IMR-90 (cell line): ENCODE results near the gene ZNF593OS. TPM values are rescaled to one million over a fixed set of nuclear protein-coding genes. Genes with fewer than 3 reads are reported as not detected.

Source experiments
- ATAC-seq: fragments of 200-7000 bp; cut with Tn5 transposase; 2 replicates; pipeline ENCODE4 v1.9.1; 2020; ENCODE audit warnings: low read depth, mild to moderate bottlenecking, moderate library complexity
- BruUV-seq: library from RNA; stranded (reverse); fragments of 400-500 nt; replicated peaks from 2 replicates; lab custom pipeline; 2021; lab: Mats Ljungman, UMichigan
- CTCF ChIA-PET: fragments of 300-600 bp; formaldehyde crosslinking; extraction: SDS; loops from one replicate; lab custom pipeline; 2021; ENCODE audit warnings: antibody characterized with exemption; lab: Yijun Ruan, JAX
- POLR2A ChIA-PET: fragments of 300-600 bp; sonication (Branson Sonifier 250); formaldehyde crosslinking; loops from one replicate; lab custom pipeline; 2022; ENCODE audit warnings: antibody characterized with exemption; ENCODE audit not compliant: unreplicated experiment; lab: Charles Lee
- DNase-seq: peaks from one replicate; pipeline ENCODE4 v3.0.0; 2013
- H2AFZ ChIP-seq: replicated peaks from 2 replicates; pipeline ENCODE3; 2013; ENCODE audit warnings: low read length, mild to moderate bottlenecking; ENCODE audit not compliant: poor library complexity
- H2AK5ac ChIP-seq: 2 replicates; pipeline ENCODE4 v1.6.1; 2013; ENCODE audit warnings: low read depth, low read length, inconsistent platforms
- H2AK9ac ChIP-seq: replicated peaks from 2 replicates; pipeline ENCODE3; 2013; ENCODE audit warnings: mild to moderate bottlenecking, low read depth, low read length, moderate library complexity; ENCODE audit not compliant: poor library complexity
- H2BK120ac ChIP-seq: 2 replicates; pipeline ENCODE4 v1.6.1; 2013; ENCODE audit warnings: low read depth, low read length, inconsistent platforms
- H2BK15ac ChIP-seq: 3 replicates; pipeline ENCODE4 v1.6.1; 2013; ENCODE audit warnings: low read depth, low read length, inconsistent platforms
- H2BK20ac ChIP-seq: 2 replicates; pipeline ENCODE4 v1.6.1; 2013; ENCODE audit warnings: low read depth, mild to moderate bottlenecking, inconsistent platforms, low read length, moderate library complexity
- H2BK5ac ChIP-seq: 2 replicates; pipeline ENCODE4 v1.6.1; 2013; ENCODE audit warnings: mild to moderate bottlenecking, low read depth, low read length, inconsistent platforms; ENCODE audit not compliant: poor library complexity, severe bottlenecking
- H3K14ac ChIP-seq: replicated peaks from 2 replicates; pipeline ENCODE4 v1.6.1; 2013; ENCODE audit warnings: low read depth, low read length, inconsistent platforms
- H3K18ac ChIP-seq: 2 replicates; pipeline ENCODE4 v1.6.1; 2013; ENCODE audit warnings: low read depth, low read length, control low read depth
- H3K23ac ChIP-seq: 2 replicates; pipeline ENCODE4 v1.6.1; 2013; ENCODE audit warnings: low read depth, low read length, inconsistent platforms
- H3K27ac ChIP-seq: 2 replicates; pipeline ENCODE4 v1.5.1; 2013; ENCODE audit warnings: mild to moderate bottlenecking, control low read depth, low read length; ENCODE audit not compliant: insufficient read depth
- H3K27me3 ChIP-seq: 2 replicates; pipeline ENCODE4 v1.6.1; 2013; ENCODE audit warnings: low read length; ENCODE audit not compliant: control insufficient read depth, insufficient read depth
- H3K36me3 ChIP-seq: 2 replicates; pipeline ENCODE4 v1.6.1; 2013; ENCODE audit warnings: low read length, mixed read lengths; ENCODE audit not compliant: control insufficient read depth, insufficient read depth
- H3K4ac ChIP-seq: 2 replicates; pipeline ENCODE4 v1.6.1; 2013; ENCODE audit warnings: low read depth, low read length, inconsistent platforms
- H3K4me1 ChIP-seq: 2 replicates; pipeline ENCODE4 v1.6.1; 2013; ENCODE audit warnings: low read length, mixed read lengths; ENCODE audit not compliant: control insufficient read depth, insufficient read depth
- H3K4me2 ChIP-seq: 2 replicates; pipeline ENCODE4 v1.6.1; 2013; ENCODE audit warnings: low read depth, mild to moderate bottlenecking, control low read depth, low read length, moderate library complexity
- H3K4me3 ChIP-seq: 2 replicates; pipeline ENCODE4 v1.5.1; 2013; ENCODE audit warnings: low read depth, mild to moderate bottlenecking, control low read depth, low read length, moderate library complexity; ENCODE audit not compliant: insufficient read depth
- H3K56ac ChIP-seq: 2 replicates; pipeline ENCODE4 v1.6.1; 2013; ENCODE audit warnings: low read length, inconsistent platforms; ENCODE audit not compliant: insufficient read depth; ENCODE audit errors: extremely low read depth
- H3K79me1 ChIP-seq, 2 experiments: 2 replicates each; pipeline ENCODE4 v1.6.1; 2013; ENCODE audit warnings: low read length in 2 of 2, inconsistent platforms in 1 of 2, low read depth in 1 of 2
- H3K9ac ChIP-seq: 2 replicates; pipeline ENCODE4 v1.6.1; 2013; ENCODE audit warnings: low read depth, low read length, control low read depth
- H3K9me1 ChIP-seq: 2 replicates; pipeline ENCODE4 v1.6.1; 2013; ENCODE audit warnings: low read length, inconsistent platforms; ENCODE audit not compliant: insufficient read depth
- H3K9me3 ChIP-seq: 2 replicates; pipeline ENCODE4 v1.6.1; 2013; ENCODE audit warnings: low read length; ENCODE audit not compliant: control insufficient read depth, insufficient read depth
- H4K20me1 ChIP-seq: 2 replicates; pipeline ENCODE4 v1.6.1; 2013; ENCODE audit warnings: low read length, inconsistent platforms; ENCODE audit not compliant: insufficient read depth
- H4K5ac ChIP-seq: 2 replicates; pipeline ENCODE4 v1.6.1; 2013; ENCODE audit warnings: mild to moderate bottlenecking, low read depth, low read length, control low read depth
- H4K8ac ChIP-seq, 2 experiments: 2 replicates each; pipeline ENCODE4 v1.6.1; 2013; ENCODE audit warnings: low read depth in 2 of 2, low read length in 2 of 2, control low read depth in 1 of 2, inconsistent platforms in 1 of 2
- H4K91ac ChIP-seq: 2 replicates; pipeline ENCODE4 v1.6.1; 2013; ENCODE audit warnings: low read depth, low read length, inconsistent platforms; ENCODE audit not compliant: insufficient read depth
- CEBPB ChIP-seq: IDR thresholded peaks from 2 replicates; pipeline ENCODE4 v1.6.1; 2012; ENCODE audit warnings: low read depth, low read length, improper control_type of control experiment
- MAZ ChIP-seq: IDR thresholded peaks from 2 replicates; pipeline ENCODE4 v1.6.1; 2012; ENCODE audit warnings: low read depth, mild to moderate bottlenecking, low read length, improper control_type of control experiment, moderate library complexity, borderline replicate concordance
- MXI1 ChIP-seq: IDR thresholded peaks from 2 replicates; pipeline ENCODE4 v1.6.1; 2012; ENCODE audit warnings: low read depth, mild to moderate bottlenecking, low read length, moderate library complexity, borderline replicate concordance
- POLR2A ChIP-seq: IDR thresholded peaks from 2 replicates; pipeline ENCODE4 v1.6.1; 2012; ENCODE audit warnings: mild to moderate bottlenecking, low read depth, low read length
- WGBS, 2 experiments: methylation state at CpG; one replicate each; pipeline versions ENCODE4 v1.1.5 to v1.1.7; 2013; ENCODE audit warnings: missing lambda C conversion rate in 2 of 2; ENCODE audit not compliant: insufficient read length in 1 of 2; ENCODE audit errors: extremely low coverage in 2 of 2; 5-methylcytosine and 5-hydroxymethylcytosine counted together
- dilution Hi-C: fragments of 300-500 bp; cut with HindIII; formaldehyde crosslinking; loops from one replicate; pipeline ENCODE4 v1.14.3; 2018; ENCODE audit warnings: low sequenced_read_pairs; ENCODE audit not compliant: unreplicated experiment
- in situ Hi-C: fragments of 300-500 bp; cut with MboI; formaldehyde crosslinking; loops from 3 replicates; pipeline ENCODE4 v1.14.3; 2019; ENCODE audit warnings: low sequenced_read_pairs, inconsistent platforms, mixed read lengths
- intact Hi-C: fragments of 100-400 bp; cut with micrococcal nuclease; formaldehyde crosslinking; loops from 2 replicates; pipeline ENCODE4 v1.10.0; 2022
- polyA plus RNA-seq, 3 experiments: library from polyadenylated mRNA; depleted of rRNA; stranded (reverse); fragments of >200 nt; gene quantifications; 2 replicates each; pipeline ENCODE4 v1.2.3, GENCODE V29; 2012; ENCODE audit warnings: low replicate concordance in 1 of 3
- total RNA-seq: library from RNA; depleted of rRNA; stranded (reverse); fragments of >200 nt; gene quantifications from 2 replicates; pipeline ENCODE4 v1.2.3, GENCODE V29; 2012
- TF ChIP-seq, protein P1 (sequence below): fragments of 150-350 bp; IDR thresholded peaks from 2 replicates; pipeline ENCODE4 v1.6.1; 2016; ENCODE audit warnings: low read depth, mild to moderate bottlenecking, low read length, moderate library complexity, borderline replicate concordance
- TF ChIP-seq, protein P2 (sequence below): fragments of 150-350 bp; IDR thresholded peaks from 2 replicates; pipeline ENCODE4 v1.6.1; 2017; ENCODE audit warnings: mild to moderate bottlenecking, antibody characterized with exemption, low read length, low read depth

The ZNF593OS gene
- total and polyA plus RNA-seq, 2 of the 4 experiments (the other 2 are of a cell fraction), result not detected

DNA sequence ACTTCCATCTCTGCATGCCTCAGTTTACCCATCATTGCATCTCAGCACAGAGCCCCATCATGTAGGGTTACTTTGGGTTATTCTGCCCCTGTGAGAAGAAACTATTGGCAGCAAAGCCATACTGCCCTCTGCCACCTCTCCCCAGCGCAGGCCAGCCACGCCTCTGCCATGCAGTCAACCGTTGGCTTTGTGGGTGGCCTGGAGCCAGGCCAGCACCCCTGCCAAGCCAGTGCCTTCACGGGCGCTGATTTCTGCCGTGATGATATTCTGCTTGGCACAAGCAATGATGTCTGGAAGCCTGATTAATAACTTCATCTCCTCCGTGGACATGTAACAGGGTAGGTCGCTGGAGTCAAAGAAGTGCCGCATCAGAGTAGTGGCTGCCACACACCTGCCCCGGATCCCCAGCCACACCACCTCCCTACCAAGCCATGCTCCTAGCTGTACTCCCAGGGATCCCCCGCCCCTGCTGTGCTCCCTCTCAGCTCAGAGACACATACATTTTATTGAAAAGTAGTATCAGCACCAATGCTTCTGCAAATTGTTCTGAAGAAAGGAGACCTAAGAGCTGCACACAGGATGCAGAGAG, 47.4 kb upstream of the ZNF593OS start:
- DNase-seq, result no peak
- no peak overlapping the region for H2AK5ac ChIP-seq
- no peak overlapping the region for H2BK15ac ChIP-seq
- no peak overlapping the region for H3K9ac ChIP-seq
- no peak overlapping the region for H4K8ac ChIP-seq
- no peaks in the 10 kb centered on the region for H3K79me1 ChIP-seq
- WGBS, 2 experiments, result 57% methylated on average over 3 of the region's 11 CpGs; no CpG with 5 or more reads in 1 of the 2 experiments
- no peak overlapping the region for H3K4me2 ChIP-seq
- ChIA-PET CTCF (interaction anchor here (1.6 kb wide), 1 partner anchor 15 kb away, joined by 4 read pairs; the partner anchor contains the start of gene CEP85), POLR2A (no interaction called here)
- BruUV-seq, result no TSS peak
- no peak overlapping the region for H2BK5ac ChIP-seq
- no peak overlapping the region for H2AFZ ChIP-seq
- H3K18ac ChIP-seq, result no peak overlapping the region
- no peaks in the 10 kb centered on the region for H3K9me3 ChIP-seq
- H2BK20ac ChIP-seq, result no peak overlapping the region
- TF ChIP-seq, protein P1, sequence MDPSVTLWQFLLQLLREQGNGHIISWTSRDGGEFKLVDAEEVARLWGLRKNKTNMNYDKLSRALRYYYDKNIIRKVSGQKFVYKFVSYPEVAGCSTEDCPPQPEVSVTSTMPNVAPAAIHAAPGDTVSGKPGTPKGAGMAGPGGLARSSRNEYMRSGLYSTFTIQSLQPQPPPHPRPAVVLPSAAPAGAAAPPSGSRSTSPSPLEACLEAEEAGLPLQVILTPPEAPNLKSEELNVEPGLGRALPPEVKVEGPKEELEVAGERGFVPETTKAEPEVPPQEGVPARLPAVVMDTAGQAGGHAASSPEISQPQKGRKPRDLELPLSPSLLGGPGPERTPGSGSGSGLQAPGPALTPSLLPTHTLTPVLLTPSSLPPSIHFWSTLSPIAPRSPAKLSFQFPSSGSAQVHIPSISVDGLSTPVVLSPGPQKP, result no peak
- no peak for TF ChIP-seq MAZ
- TF ChIP-seq POLR2A, result no peak
- TF ChIP-seq, protein P2, sequence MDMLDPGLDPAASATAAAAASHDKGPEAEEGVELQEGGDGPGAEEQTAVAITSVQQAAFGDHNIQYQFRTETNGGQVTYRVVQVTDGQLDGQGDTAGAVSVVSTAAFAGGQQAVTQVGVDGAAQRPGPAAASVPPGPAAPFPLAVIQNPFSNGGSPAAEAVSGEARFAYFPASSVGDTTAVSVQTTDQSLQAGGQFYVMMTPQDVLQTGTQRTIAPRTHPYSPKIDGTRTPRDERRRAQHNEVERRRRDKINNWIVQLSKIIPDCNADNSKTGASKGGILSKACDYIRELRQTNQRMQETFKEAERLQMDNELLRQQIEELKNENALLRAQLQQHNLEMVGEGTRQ, result no peak
- no peak for TF ChIP-seq CEBPB
- no peak for TF ChIP-seq MXI1
- dilution Hi-C loops, result no loop called here
- no peak overlapping the region for H3K4me3 ChIP-seq
- peaks cover 40% of the 10 kb centered on the region for H3K27me3 ChIP-seq
- no peak overlapping the region for H3K23ac ChIP-seq
- in situ Hi-C loops, result no loop called here
- H2BK120ac ChIP-seq, result no peak overlapping the region
- intact Hi-C loops, result no loop called here
- H4K91ac ChIP-seq, result no peak overlapping the region
- no peaks in the 10 kb centered on the region for H3K9me1 ChIP-seq
- no peaks in the 10 kb centered on the region for H3K36me3 ChIP-seq
- H3K27ac ChIP-seq, result no peak overlapping the region
- H4K5ac ChIP-seq, result no peak overlapping the region
- H3K4ac ChIP-seq, result no peak overlapping the region
- no peaks in the 10 kb centered on the region for H3K4me1 ChIP-seq
- no peak overlapping the region for H3K14ac ChIP-seq
- no peak overlapping the region for H2AK9ac ChIP-seq
- no peak overlapping the region for H3K56ac ChIP-seq
- ATAC-seq, result no peak
- no peaks in the 10 kb centered on the region for H4K20me1 ChIP-seq
